BE2C (cell line): ENCODE measurements around the gene POLR1B.
"Not testable (repeated sequence)": the region's sequence is repeated elsewhere in the genome, so short reads cannot be mapped to it uniquely, and the experiment has no call there.

Experiments
- DNase-seq: peaks from one replicate; pipeline ENCODE4 v3.0.0-alpha.2; 2020
- H3K27me3 ChIP-seq: fragments of 250-450 bp; sonication (Bioruptor Pico); 2 replicates; pipeline ENCODE4 v1.5.1; 2020; ENCODE audit warnings: mild to moderate bottlenecking
- H3K36me3 ChIP-seq: fragments of 250-450 bp; sonication (Bioruptor Pico); 2 replicates; pipeline ENCODE4 v1.5.1; 2020; ENCODE audit warnings: mild to moderate bottlenecking
- H3K4me1 ChIP-seq: fragments of 250-450 bp; sonication (Bioruptor Pico); 2 replicates; pipeline ENCODE4 v1.5.1; 2020
- H3K4me3 ChIP-seq: 2 replicates; pipeline ENCODE4 v1.5.1; 2011; ENCODE audit warnings: low read depth, low read length
- H3K9me3 ChIP-seq: fragments of 250-450 bp; sonication (Bioruptor Pico); 2 replicates; pipeline ENCODE4 v1.5.1; 2020
- CTCF ChIP-seq: IDR thresholded peaks from 2 replicates; pipeline ENCODE4 v1.5.1; 2012; ENCODE audit warnings: mild to moderate bottlenecking, low read depth, low read length

POLR1B gene

GRCh38 chr2:112604952-112605351, 62.7 kb downstream of the POLR1B start:
- no peak for DNase-seq
- no peaks in the 10 kb centered on the region for H3K9me3 ChIP-seq
- no peak for TF ChIP-seq CTCF
- H3K4me3 ChIP-seq = no peak overlapping the region
- H3K36me3 ChIP-seq = no peaks in the 10 kb centered on the region
- H3K27me3 ChIP-seq = no peaks in the 10 kb centered on the region
- no peaks in the 10 kb centered on the region for H3K4me1 ChIP-seq

- Histone ChIP-seq H3K9me3 (no peaks in the 10 kb centered on the region), H3K4me1 (no peaks in the 10 kb centered on the region), H3K36me3 (no peaks in the 10 kb centered on the region), H3K27me3 (no peaks in the 10 kb centered on the region), H3K4me3 (no peak overlapping the region)
- DNase-seq = no peak
- no peak for TF ChIP-seq CTCF
Observed at GRCh38 chr2:112605926-112606325, 63.7 kb downstream of the POLR1B start.

- Histone ChIP-seq H3K36me3 (no peaks in the 10 kb centered on the region), H3K4me3 (no peak overlapping the region), H3K9me3 (no peaks in the 10 kb centered on the region), H3K27me3 (no peaks in the 10 kb centered on the region), H3K4me1 (no peaks in the 10 kb centered on the region)
- TF ChIP-seq CTCF = no peak
- DNase-seq = no peak
Observed at GRCh38 chr2:112606547-112606946, 64.3 kb downstream of the POLR1B start.

- DNase-seq = no peak
- no peaks in the 10 kb centered on the region for H3K9me3 ChIP-seq
- no peak for TF ChIP-seq CTCF
- no peaks in the 10 kb centered on the region for H3K27me3 ChIP-seq
- H3K36me3 ChIP-seq = no peaks in the 10 kb centered on the region
- H3K4me3 ChIP-seq = no peak overlapping the region
- no peaks in the 10 kb centered on the region for H3K4me1 ChIP-seq
Observed at GRCh38 chr2:112607680-112608438, 65.6 kb downstream of the POLR1B start.

GRCh38 chr2:112609320-112609719, 67.1 kb downstream of the POLR1B start:
- not testable (repeated sequence) for DNase-seq, H3K36me3 ChIP-seq, H3K4me3 ChIP-seq, H3K4me1 ChIP-seq, H3K27me3 ChIP-seq, H3K9me3 ChIP-seq

GRCh38 chr2:112612283-112612682, 70.0 kb downstream of the POLR1B start:
- H3K27me3 ChIP-seq, H3K4me3 ChIP-seq, H3K36me3 ChIP-seq, H3K4me1 ChIP-seq, H3K9me3 ChIP-seq, DNase-seq: not testable (repeated sequence)

GRCh38 chr2:112614201-112614840, 72.1 kb downstream of the POLR1B start:
- Histone ChIP-seq H3K9me3 (no peaks in the 10 kb centered on the region), H3K4me1 (no peaks in the 10 kb centered on the region), H3K4me3 (no peak overlapping the region), H3K36me3 (no peaks in the 10 kb centered on the region), H3K27me3 (no peaks in the 10 kb centered on the region)
- DNase-seq = no peak
- TF ChIP-seq CTCF = no peak
